ENCODE measurements around the gene SIRT7.

GRCh38 chr17:81925860-81926450 lies 8.0 kb upstream of the SIRT7 start:
- TF ChIP-seq CTCF (conservative IDR thresholded peaks at IDR 0.05 in 1 of 2, IDR thresholded peaks at IDR 0.05 in 1 of 2; ENCODE audit: low read depth in 1 of 2, low read length in 2 of 2) (no peak), EZH2 (IDR thresholded peaks at IDR 0.05; ENCODE audit: low read length, missing control alignments) (no peak)

All from fibroblast of lung (primary cell).